A673 (cell line): ENCODE results near the gene NEDD8. TPM values are rescaled to one million over a fixed set of nuclear protein-coding genes. Genes with fewer than 3 reads are reported as not detected.

Experiments
- BruUV-seq: library from RNA; stranded (reverse); fragments of 400-500 nt; replicated peaks from 2 replicates; lab custom pipeline; 2021; lab: Mats Ljungman, UMichigan
- CTCF ChIA-PET: fragments of 300-600 bp; sonication (Branson Sonifier 250); formaldehyde crosslinking; loops from one replicate; lab custom pipeline; 2022; ENCODE audit warnings: antibody characterized with exemption; lab: Charles Lee
- POLR2A ChIA-PET: fragments of 300-600 bp; sonication (Branson Sonifier 250); formaldehyde crosslinking; loops from one replicate; lab custom pipeline; 2022; ENCODE audit warnings: antibody characterized with exemption; ENCODE audit not compliant: low non-redundant PET; lab: Charles Lee
- DNase-seq: peaks from one replicate; pipeline ENCODE4 v3.0.0-alpha.2; 2015; ENCODE audit warnings: low spot score
- H3K27ac ChIP-seq: fragments of 200-600 bp; sonication (generic); 2 replicates; pipeline ENCODE4 v1.5.1; 2016; ENCODE audit warnings: mixed run types, low read depth, mild to moderate bottlenecking, mixed read lengths, antibody characterized with exemption, low read length; ENCODE audit not compliant: poor library complexity, severe bottlenecking
- H3K27me3 ChIP-seq: fragments of 200-600 bp; sonication (generic); replicated peaks from 2 replicates; pipeline ENCODE4 v1.6.1; 2017; ENCODE audit warnings: mixed run types, low read depth, mild to moderate bottlenecking, mixed read lengths, antibody characterized with exemption, low read length; ENCODE audit not compliant: insufficient read depth, poor library complexity
- H3K36me3 ChIP-seq: fragments of 200-600 bp; sonication (generic); 2 replicates; pipeline ENCODE4 v1.6.1; 2016; ENCODE audit warnings: mixed run types, mild to moderate bottlenecking, mixed read lengths, antibody characterized with exemption, low read length; ENCODE audit not compliant: insufficient read depth, poor library complexity, severe bottlenecking
- H3K4me1 ChIP-seq: fragments of 200-600 bp; sonication (generic); 2 replicates; pipeline ENCODE4 v1.6.1; 2017; ENCODE audit warnings: mixed run types, mild to moderate bottlenecking, mixed read lengths, antibody characterized with exemption, low read length; ENCODE audit not compliant: insufficient read depth, poor library complexity, severe bottlenecking
- H3K4me3 ChIP-seq: fragments of 200-600 bp; sonication (generic); 2 replicates; pipeline ENCODE4 v1.5.1; 2016; ENCODE audit warnings: low read depth, mixed run types, mild to moderate bottlenecking, mixed read lengths, low read length; ENCODE audit not compliant: poor library complexity, severe bottlenecking
- H3K9me3 ChIP-seq: fragments of 200-600 bp; sonication (generic); 2 replicates; pipeline ENCODE4 v1.6.1; 2016; ENCODE audit warnings: mixed run types, low read depth, mild to moderate bottlenecking, mixed read lengths, antibody characterized with exemption, low read length; ENCODE audit not compliant: poor library complexity, severe bottlenecking
- EZH2 ChIP-seq: fragments of 200-600 bp; sonication (generic); IDR thresholded peaks from 2 replicates; pipeline ENCODE4 v1.6.1; 2017; ENCODE audit warnings: borderline replicate concordance, low read depth, mild to moderate bottlenecking, mixed read lengths, antibody characterized with exemption, low read length; ENCODE audit not compliant: poor library complexity, severe bottlenecking
- intact Hi-C: fragments of 100-400 bp; cut with micrococcal nuclease; formaldehyde crosslinking; loops from one replicate; pipeline ENCODE4 v1.10.0; 2022; ENCODE audit not compliant: unreplicated experiment
- total RNA-seq: library from RNA; stranded (reverse); gene quantifications from 2 replicates; pipeline ENCODE4 v1.2.3, GENCODE V29; 2021
- TF ChIP-seq, protein P1 (sequence below): fragments of 300-800, 200-600 bp; sonication (generic); conservative IDR thresholded peaks from 2 replicates; pipeline ENCODE4 v1.5.1; 2017; ENCODE audit warnings: low read depth, mild to moderate bottlenecking, antibody characterized with exemption, low read length, moderate library complexity, mixed read lengths

Gene NEDD8
- total RNA-seq, 1 experiment from 2014 or later, result 266 TPM

- no peaks in the 10 kb centered on the region for H3K27me3 ChIP-seq
- TF ChIP-seq, protein P1, sequence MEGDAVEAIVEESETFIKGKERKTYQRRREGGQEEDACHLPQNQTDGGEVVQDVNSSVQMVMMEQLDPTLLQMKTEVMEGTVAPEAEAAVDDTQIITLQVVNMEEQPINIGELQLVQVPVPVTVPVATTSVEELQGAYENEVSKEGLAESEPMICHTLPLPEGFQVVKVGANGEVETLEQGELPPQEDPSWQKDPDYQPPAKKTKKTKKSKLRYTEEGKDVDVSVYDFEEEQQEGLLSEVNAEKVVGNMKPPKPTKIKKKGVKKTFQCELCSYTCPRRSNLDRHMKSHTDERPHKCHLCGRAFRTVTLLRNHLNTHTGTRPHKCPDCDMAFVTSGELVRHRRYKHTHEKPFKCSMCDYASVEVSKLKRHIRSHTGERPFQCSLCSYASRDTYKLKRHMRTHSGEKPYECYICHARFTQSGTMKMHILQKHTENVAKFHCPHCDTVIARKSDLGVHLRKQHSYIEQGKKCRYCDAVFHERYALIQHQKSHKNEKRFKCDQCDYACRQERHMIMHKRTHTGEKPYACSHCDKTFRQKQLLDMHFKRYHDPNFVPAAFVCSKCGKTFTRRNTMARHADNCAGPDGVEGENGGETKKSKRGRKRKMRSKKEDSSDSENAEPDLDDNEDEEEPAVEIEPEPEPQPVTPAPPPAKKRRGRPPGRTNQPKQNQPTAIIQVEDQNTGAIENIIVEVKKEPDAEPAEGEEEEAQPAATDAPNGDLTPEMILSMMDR, result no peak
- TF ChIP-seq EZH2, result no peak
- no peak overlapping the region for H3K27ac ChIP-seq
- H3K9me3 ChIP-seq, result no peaks in the 10 kb centered on the region
- BruUV-seq, result no TSS peak
- ChIA-PET POLR2A (no interaction called here), CTCF (no interaction called here)
- no peaks in the 10 kb centered on the region for H3K4me1 ChIP-seq
- DNase-seq, result no peak
- intact Hi-C loops, result no loop called here
- H3K4me3 ChIP-seq, result no peak overlapping the region
- H3K36me3 ChIP-seq, result no peaks in the 10 kb centered on the region
Measured at GRCh38 chr14:24258119-24258518, 26.0 kb upstream of the NEDD8 start.

DNA sequence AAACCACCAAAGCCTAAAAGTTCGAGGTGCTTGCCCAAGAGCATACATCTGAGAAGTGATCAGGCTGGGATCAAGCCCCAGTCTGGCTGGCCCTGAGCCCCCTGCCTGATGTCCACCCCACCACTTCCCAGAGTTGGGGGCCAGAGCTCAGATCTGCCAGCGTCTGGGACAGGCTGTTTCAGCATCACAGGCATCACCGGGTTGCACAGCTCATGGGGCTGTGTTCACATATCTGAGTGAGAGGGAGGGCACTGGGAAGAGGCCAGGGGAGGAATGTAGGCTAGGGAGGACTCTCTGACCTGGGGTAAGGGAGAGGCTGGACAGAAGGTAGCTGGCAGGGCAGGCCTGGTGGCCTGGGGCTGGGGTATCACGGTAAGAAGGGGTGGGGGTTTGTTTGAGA lies 24.8 kb upstream of the NEDD8 start:
- Histone ChIP-seq H3K27ac (no peak overlapping the region), H3K4me1 (no peaks in the 10 kb centered on the region), H3K36me3 (no peaks in the 10 kb centered on the region), H3K9me3 (no peaks in the 10 kb centered on the region), H3K27me3 (no peaks in the 10 kb centered on the region), H3K4me3 (no peak overlapping the region)
- intact Hi-C loops, result no loop called here
- CTCF ChIA-PET, result no interaction called here
- no TSS peak for BruUV-seq
- TF ChIP-seq EZH2, result no peak
- TF ChIP-seq, protein P1, result no peak
- no peak for DNase-seq
- POLR2A ChIA-PET, result no interaction called here

GRCh38 chr14:24255931-24256711 lies 24.0 kb upstream of the NEDD8 start:
- POLR2A ChIA-PET, result no interaction called here
- DNase-seq, result no peak
- intact Hi-C loops, result no loop called here
- Histone ChIP-seq H3K27ac (no peak overlapping the region), H3K9me3 (no peaks in the 10 kb centered on the region), H3K4me1 (no peaks in the 10 kb centered on the region), H3K4me3 (no peak overlapping the region), H3K36me3 (no peaks in the 10 kb centered on the region), H3K27me3 (no peaks in the 10 kb centered on the region)
- no TSS peak for BruUV-seq
- CTCF ChIA-PET, result no interaction called here
- TF ChIP-seq, protein P1, result no peak
- no peak for TF ChIP-seq EZH2
